Activated CD4-positive, alpha-beta T cell treated with anti-CD3 and anti-CD28 coated beads for 1 hour (primary cell): ENCODE results near the gene ANKRD11.
"Not testable (repeated sequence)": the region's sequence is repeated elsewhere in the genome, so short reads cannot be mapped to it uniquely, and the experiment has no call there.

Experiments
- DNase-seq: peaks from one replicate; pipeline ENCODE4 v3.0.0-alpha.2; 2020

The ANKRD11 gene

DNA sequence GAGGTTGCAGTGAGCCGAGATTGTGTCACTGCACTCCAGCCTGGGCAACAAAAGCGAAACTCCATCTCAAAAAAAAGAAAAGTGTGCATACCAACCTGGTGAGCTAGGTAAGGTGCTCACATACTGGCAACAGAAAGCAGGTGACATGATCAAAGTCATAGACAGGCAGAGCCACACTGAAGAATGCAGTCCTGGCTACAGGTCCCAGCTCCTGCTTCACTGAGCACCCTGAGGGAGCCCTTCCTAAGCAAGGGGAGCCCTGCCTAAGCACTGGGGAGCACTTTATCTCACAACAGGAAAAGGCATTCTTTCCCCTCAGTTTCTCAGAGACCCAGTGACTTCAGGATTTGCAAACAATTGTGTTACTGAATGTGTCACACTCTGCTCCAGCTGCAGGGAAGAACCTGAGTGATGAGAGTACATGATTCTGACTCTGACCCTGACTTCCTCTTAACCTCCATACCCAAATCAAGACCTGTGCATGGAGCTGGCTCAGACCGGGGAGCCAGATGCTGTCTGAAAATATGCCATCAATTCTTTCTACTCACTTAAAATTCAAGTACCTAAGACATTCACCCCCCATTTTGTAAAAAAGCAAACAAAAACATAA lies 40.5 kb downstream of the ANKRD11 start:
- no peak for DNase-seq

DNA sequence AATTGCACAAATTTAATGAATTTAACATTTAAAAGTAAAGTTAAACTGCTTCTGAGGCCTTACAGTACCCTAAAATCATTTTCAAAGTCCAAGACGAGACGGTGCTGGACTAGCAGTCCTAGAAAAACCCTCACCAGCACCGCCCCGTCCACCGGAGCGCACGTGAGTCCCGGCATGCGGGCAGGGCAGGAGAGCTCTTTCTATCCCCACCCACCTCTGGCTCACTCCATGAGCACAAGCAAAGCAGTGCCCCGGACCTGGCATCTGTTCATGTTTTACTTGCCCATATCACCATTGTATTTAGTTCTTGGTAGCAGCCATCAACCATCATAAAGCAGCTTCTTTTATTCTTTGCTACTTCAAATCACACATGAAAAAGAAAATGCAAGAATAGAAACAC lies 41.7 kb downstream of the ANKRD11 start:
- no peak for DNase-seq

GRCh38 chr16:89446975-89447293 lies 43.4 kb downstream of the ANKRD11 start:
- no peak for DNase-seq

- DNase-seq, result no peak
These were observed 44.0 kb downstream of the ANKRD11 start for GRCh38 chr16:89446136-89446974.

DNA sequence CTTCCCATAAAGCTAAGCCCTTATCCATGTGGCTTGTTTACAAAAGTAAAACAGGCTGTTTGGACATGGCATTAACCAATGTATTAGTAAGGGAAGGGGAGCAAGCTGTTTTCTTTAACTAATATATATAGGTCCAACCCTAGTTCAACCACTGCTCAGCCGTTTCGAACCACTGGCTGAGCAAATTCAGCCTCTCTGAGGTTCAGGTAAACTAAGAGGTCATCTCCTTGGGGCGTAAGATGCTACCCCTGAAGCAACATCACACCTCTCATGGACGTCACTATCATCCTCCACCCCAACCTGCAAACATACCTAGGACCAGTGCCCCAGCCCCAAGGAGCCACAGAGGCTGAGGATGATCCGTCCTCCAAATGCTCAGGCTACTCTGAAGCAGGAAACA lies 45.2 kb downstream of the ANKRD11 start:
- DNase-seq, result no peak

GRCh38 chr16:89444728-89445127 lies 45.6 kb downstream of the ANKRD11 start:
- DNase-seq, result no peak

DNA sequence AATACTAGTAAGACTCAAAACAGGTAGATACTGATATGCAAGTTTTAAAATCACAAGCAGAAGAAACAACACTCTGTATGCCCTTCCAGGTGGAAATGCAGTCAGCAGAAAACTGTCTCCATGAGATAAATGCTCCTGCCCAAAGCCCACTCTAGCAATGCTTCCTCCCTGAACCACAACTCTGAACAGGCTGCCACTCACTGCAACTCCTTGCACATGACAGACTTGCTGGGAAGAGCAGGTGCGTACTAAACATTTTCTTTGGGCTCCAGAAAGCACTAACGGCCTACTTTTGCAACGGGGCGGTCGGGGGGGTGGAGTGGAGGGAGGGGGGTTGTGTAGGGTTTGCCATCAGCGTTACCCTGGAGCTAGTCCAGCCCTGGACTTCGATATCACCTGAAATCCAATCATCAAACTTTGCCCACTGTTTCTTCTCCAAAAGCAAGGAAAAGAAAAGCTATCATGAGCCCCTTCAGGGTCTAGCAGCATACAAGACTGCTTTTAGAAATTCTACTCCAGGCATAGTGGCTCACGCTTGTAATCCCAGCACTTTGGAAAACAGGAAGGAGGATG lies 46.1 kb downstream of the ANKRD11 start:
- no peak for DNase-seq

DNA sequence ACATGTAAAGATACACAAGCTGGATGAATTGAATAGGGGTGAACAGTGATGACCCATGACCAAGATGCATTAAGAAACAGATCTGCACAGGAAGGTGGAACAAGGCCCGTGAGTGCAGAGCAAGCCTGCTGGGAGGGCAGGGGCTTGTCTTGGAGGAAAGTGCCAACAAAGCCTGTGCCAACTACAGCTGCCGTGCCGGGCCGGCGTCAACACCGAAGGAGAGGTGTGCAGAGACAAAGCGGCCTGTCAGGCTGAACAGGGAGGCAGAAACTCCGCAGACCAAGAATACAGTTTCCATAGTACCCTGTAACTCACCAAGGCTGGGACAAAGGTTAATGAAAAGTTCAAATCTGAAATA lies 46.7 kb downstream of the ANKRD11 start:
- DNase-seq, result no peak

GRCh38 chr16:89442990-89443726 lies 47.2 kb downstream of the ANKRD11 start:
- DNase-seq, result no peak

DNA sequence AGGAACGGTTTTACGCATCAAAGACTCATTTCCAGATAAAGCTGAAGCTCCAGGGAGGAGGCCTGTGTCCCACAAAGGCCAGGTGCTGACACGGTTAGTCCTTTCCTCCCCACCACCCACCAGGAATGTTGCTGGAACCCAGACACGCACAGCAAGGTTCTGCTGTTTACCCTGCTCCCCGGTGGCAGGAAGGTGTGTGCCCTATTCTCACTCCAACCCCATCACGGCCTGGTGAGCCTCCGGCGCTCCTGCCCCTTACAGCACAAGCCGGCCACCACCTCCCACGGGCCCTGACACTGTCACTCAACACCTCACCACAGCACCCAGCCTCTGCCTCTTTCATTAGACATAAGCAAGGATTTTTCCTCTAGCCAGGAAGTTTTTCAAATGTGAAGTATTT lies 47.8 kb downstream of the ANKRD11 start:
- no peak for DNase-seq

- DNase-seq, result no peak
These were observed 50.7 kb downstream of the ANKRD11 start for GRCh38 chr16:89439659-89440058.

GRCh38 chr16:89437991-89438390 lies 52.4 kb downstream of the ANKRD11 start:
- no peak for DNase-seq

- no peak for DNase-seq
These were observed 52.9 kb downstream of the ANKRD11 start for GRCh38 chr16:89437251-89437987.

DNA sequence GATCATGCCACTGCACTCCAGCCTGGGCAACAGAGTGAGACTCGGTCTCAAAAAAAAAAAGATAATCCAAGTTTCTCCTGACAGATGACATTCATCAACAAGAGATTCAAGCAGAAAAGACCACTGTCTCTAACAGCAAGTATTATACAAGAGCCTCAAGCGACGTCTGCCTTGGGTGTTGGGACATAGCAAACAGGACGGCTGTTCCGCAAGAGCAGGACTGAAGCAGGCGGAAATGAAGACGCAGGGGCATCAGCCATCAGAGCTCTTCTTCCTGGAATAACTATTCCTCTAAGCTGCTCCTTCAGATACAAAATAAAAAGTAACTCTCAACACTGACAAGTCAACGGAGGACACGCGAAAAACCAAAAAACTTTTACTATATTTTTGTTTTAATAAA lies 54.0 kb downstream of the ANKRD11 start:
- no peak for DNase-seq

- DNase-seq, result not testable (repeated sequence)
These were observed 55.3 kb downstream of the ANKRD11 start for GRCh38 chr16:89435059-89435458.

GRCh38 chr16:89434490-89434889 lies 55.9 kb downstream of the ANKRD11 start:
- no peak for DNase-seq

DNA sequence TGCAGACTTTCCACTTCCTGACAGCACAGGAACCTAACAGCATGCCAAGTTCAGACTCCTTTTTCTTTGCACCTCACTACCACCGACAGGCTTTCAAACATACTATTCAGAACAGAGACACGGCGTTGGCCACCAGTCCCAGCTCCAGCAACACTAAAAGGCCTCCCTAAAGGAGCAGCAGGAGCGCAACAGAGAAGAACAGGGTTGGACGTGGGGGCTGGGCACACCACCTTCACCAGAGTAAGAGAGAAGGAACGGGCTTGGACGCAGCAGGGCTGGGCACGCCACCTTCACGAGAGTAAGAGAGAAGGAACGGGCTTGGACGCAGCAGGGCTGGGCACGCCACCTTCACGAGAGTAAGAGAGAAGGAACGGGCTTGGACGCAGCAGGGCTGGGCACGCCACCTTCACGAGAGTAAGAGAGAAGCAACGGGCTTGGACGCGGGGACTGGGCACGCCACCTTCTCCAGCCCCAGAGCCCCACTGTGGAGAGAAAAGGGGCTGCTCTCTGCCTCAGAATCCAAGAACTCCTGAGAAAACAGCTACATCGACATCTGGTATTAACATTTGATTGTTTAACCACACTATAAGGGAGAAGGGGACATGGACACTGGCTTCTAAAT lies 56.9 kb downstream of the ANKRD11 start:
- not testable (repeated sequence) for DNase-seq

- DNase-seq, result no peak
These were observed 58.7 kb downstream of the ANKRD11 start for GRCh38 chr16:89431630-89432029.

GRCh38 chr16:89431158-89431584 lies 59.2 kb downstream of the ANKRD11 start:
- no peak for DNase-seq

DNA sequence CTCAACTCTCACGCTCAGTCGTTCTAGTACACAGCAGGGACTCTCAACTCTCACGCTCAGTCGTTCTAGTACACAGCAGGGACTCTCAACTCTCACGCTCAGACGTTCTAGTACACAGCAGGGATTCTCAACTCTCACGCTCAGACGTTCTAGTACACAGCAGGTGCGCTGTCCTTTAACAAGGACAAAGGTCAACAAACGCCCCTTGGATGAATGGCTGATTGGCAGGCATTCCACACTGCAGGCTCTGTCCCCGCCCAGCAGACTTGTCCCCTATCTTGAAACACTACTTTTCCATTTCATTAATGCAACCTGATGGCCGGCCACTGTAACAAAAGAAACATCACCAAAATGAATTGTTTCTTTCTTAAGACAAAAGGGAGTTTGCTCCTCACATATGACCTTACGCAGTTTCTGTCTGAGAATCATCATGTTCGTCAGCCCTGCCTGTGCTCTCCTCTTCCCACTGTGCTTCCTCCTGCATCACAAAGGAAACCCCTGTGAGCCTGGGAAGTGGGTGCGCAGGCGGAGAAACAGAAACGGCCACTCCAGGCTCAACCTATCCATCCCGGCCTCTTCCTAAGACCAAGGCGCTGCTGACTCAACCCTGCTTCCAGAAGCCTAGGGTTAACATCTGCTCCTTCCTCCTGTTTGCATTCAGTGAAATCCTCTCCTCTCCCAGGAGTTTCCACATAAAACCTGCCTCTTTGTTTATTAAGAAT lies 59.8 kb downstream of the ANKRD11 start:
- DNase-seq, result no peak

DNA sequence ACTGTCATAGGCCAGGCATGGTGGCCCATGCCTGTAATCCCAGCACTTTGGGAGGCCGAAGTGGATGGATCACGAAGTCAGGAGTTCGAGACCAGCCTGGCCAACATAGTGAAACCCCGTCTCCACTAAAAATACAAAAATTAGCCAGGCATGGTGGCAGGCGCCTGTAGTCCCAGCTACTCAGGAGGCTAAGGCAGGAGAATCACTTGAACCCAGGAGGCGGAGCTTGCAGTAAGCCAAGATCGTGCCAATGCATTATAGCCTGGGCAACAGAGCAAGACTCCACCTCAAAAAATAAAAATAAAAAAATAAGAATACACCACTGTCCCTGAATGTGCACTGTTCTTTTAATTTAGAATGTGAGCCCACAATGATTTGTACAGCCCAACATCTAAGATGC lies 61.8 kb downstream of the ANKRD11 start:
- DNase-seq, result not testable (repeated sequence)
